Activated T-cell treated with anti-CD3 and anti-CD28 coated beads for 24 hours (primary cell): ENCODE data around the gene ASXL2.
A peak's percentile ranks its signal among the peaks of the same experiment; 100 is the strongest.
"Not testable (repeated sequence)": the region's sequence is repeated elsewhere in the genome, so short reads cannot be mapped to it uniquely, and the experiment has no call there.

Experiments used
- DNase-seq: peaks from one replicate; pipeline ENCODE4 v3.0.0-alpha.2; 2020; ENCODE audit warnings: low read depth

The ASXL2 gene

GRCh38 chr2:25735835-25736234 lies 142.5 kb downstream of the ASXL2 start:
- DNase-seq: no peak

- no peak for DNase-seq
These were observed 149.7 kb downstream of the ASXL2 start for GRCh38 chr2:25728559-25728958.

DNA sequence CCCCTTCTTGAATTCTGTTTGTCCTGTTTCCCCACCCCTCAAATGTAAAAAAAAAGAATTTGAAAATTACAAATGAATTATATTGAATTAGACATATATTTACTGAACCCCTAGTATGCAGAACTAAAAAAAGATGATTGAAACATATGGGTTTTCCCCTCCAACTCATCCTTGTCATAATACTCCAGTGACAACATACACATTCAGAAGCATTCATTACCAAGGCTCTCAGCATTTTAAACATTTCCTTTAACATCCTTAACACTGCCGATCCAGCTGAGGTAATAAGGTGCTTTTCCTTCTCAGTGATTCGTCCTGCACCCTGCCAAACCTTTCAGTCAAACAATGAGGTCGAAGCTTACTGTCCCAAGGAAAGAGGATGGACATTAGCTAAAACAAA lies 151.8 kb downstream of the ASXL2 start:
- DNase-seq: no peak

- no peak for DNase-seq
These were observed 152.4 kb downstream of the ASXL2 start for GRCh38 chr2:25725877-25726276.

- DNase-seq: no peak
These were observed 153.5 kb downstream of the ASXL2 start for GRCh38 chr2:25724756-25725155.

DNA sequence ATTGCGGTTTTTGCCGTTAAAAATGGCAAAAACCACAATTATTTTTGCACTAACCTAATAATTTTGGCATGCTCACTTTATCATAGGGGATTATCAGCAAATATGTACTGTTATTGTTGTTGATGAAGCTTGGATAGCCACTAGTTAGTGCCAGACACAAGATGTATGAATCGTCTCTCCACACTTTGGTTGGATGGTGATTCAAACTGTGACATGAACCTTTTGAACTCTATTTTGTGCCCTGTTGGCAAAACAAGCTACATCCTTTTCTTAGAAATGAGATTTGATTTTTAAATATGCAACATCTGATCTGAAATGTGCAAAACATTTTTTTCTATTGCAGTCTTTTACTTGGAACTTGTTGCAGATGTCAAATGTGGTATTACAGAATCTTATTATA lies 156.1 kb downstream of the ASXL2 start:
- no peak for DNase-seq

- no peak for DNase-seq
These were observed 157.7 kb downstream of the ASXL2 start for GRCh38 chr2:25720575-25720974.

DNA sequence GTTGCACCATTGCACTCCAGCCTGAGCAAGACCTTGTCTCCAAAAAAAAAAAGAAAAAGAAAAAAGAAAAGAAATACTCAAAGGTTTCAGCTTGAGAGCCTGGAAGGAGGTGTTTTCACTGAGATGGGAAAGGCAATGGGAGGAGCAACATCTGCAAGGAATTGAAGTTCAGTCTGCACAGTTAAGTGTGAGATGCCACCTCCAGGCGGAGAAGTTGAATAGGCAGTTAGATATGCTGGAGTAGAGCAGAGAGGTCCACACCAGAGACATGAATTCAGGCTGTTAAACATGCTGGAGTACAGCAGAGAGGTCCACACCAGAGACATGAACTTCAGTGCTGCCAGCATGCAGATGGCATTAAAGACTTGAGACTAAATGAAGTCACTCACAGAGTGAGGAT lies 163.5 kb downstream of the ASXL2 start:
- no peak for DNase-seq

DNA sequence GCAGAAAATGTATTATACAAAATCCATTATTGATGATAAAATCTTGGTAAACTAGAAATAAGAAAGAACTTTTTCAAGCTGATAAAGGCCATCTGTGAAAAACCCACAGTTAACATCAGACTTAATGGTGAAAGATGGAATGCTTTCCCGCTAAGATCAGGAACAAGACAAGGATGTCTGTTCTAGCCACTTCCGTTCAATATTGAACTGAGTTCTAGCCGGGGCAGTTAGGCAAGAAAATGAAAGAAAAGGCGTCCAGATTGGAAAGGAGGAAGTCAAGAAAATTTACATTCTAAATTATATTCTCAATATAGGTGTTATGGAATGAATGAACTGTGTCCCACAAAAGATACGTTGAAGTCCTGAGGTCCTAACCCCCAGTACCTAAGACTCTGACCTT lies 165.8 kb downstream of the ASXL2 start:
- no peak for DNase-seq

GRCh38 chr2:25711675-25712354 lies 166.5 kb downstream of the ASXL2 start:
- no peak for DNase-seq

DNA sequence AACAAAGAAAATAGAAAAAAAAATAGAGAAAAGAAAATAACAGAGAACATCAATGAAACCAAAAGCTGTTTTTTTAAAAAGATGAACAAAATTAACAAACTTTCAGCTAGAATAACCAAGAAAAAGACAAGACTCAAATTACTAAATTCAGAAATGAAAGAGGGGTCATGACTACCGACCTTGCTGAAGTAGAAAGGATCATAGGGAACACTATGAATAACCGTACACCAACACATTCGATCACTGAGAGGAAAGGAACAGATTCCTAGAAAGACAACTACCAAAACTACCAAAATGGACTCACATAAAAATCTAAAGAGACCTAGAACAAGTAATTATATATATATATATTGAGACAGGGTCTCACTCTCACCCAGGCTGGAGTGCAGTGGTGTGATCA lies 167.5 kb downstream of the ASXL2 start:
- DNase-seq: no peak

DNA sequence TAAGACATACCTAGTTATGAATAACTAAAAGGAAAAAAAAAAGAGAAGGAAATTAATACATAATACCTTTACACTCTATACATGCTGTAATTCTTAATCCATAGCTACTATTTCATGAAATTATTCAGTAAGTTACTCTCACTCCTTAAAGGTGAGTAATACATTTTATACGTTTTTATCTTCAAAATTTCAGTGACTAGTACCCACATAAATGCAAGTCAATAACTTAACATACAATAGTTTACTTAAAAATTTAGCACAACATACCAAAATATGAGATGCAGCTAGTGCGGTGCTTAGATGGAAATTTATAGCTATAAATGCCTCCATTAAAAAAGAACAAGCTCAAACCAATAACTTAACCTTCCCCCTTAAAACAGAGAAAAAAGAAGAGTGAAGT lies 168.9 kb downstream of the ASXL2 start:
- DNase-seq: no peak

DNA sequence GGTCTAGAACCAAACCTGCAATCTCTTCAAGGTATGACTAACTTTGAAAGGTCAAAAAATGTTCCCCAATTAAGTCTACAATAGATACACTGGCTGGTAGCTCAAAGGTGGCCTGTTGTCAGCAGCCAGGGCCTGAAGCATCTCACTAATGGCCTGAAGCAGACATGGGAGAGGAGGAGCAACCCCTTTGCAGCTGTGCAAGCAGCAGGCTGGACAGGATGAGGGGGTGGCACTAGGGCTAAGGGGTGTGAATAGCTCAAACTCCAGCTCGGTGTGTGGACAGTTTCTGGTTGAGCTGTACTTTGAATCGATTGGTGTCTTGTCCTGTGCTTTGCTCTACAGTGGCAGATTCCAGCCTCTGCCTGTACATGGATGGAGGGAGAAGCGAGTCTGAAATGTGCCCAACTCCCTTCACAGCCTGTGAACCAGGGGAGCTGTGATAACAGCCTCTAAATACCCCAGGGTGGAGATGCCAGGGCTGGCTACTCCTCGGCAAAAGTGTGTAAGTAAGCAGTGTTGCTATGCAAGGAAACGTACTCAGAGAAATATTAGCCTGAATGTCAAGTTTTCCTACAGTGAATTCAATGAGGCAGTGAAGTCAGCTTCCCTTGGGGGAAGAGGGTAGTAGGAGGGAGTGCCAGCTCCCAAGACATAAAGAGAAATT lies 170.2 kb downstream of the ASXL2 start:
- DNase-seq: no peak

GRCh38 chr2:25705575-25705974 lies 172.7 kb downstream of the ASXL2 start:
- DNase-seq: not testable (repeated sequence)

DNA sequence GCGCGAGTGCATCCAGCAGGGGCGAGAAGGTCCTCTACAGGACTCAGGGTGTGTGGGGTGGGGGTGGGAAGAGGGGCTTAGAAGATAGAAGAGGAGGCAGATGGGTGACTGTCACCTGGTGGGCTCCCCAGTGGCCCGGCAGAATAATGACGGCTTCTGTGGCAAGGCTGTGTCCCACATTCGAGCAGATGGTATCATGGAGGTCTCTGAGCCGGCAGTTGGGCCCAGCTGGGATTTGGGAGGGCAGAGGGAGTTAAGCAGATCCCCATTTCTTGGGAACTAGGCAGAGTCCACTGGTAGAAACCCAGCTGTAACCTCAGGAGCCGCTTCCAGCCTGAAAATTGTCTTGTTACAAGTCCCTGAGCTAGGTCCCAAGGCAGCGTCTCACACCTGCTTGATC lies 176.5 kb downstream of the ASXL2 start:
- DNase-seq: no peak

GRCh38 chr2:25700221-25700660 lies 178.0 kb downstream of the ASXL2 start:
- DNase-seq: peak; percentile 14

GRCh38 chr2:25699216-25699615 lies 179.1 kb downstream of the ASXL2 start:
- DNase-seq: no peak

GRCh38 chr2:25698752-25699151 lies 179.5 kb downstream of the ASXL2 start:
- no peak for DNase-seq

- no peak for DNase-seq
These were observed 180.5 kb downstream of the ASXL2 start for GRCh38 chr2:25697559-25698341.

GRCh38 chr2:25692737-25693445 lies 185.4 kb downstream of the ASXL2 start:
- no peak for DNase-seq

DNA sequence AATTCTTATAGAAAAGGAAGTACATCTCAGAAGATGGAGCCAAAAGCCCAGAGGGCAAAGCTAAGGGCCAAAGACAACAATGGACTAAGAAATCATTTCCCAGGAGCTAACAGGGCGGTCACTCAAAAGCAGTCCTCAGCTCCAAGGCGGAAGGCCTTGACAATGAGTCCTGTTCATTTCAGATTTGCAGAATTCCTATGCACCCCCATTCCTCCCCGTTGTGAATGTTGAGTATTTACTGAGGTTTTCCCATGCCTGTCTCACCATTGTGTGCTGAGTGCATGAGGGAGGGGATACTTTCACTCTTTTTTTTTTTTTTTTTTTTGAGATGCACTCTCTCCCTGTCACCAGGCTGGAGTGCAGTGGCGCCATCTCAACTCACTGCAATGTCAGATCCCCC lies 186.1 kb downstream of the ASXL2 start:
- DNase-seq: no peak

DNA sequence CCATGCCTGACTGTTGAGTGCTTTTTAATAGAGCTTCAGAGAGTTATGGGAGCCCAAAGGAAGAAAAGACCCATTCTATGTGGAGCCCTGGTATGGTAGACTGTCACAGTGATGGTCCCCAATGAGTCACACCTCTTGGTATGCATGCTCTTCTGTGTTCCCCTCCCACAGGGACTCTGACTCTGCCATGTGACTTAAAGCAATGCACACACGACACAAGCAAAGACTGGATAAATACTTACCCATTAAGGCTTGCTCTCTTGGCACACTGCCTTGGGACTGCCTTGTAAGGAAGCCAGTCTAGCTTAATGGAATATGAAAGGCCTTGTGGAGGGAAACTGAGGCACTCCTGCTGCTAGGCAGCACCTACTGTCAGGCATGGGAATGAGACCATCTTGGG lies 188.2 kb downstream of the ASXL2 start:
- DNase-seq: no peak

GRCh38 chr2:25688236-25688635 lies 190.1 kb downstream of the ASXL2 start:
- DNase-seq: no peak
